Frontal cortex (tissue), 4 donors: ENCODE data around the gene ARGLU1. TPM values are rescaled to one million over a fixed set of nuclear protein-coding genes. Genes with fewer than 3 reads are reported as not detected.

Experiments used
- DNase-seq, 2 donors: peaks; one replicate each; pipeline ENCODE4 v3.0.0; 2012; ENCODE audit warnings: low spot score in 2 of 2
- FAIRE-seq: peaks from 2 replicates; lab custom pipeline; 2012; peaks lifted over from hg19 to GRCh38; lab: Jason Lieb, UNC
- total RNA-seq: library from RNA; depleted of rRNA; stranded (reverse); fragments of >200 nt; gene quantifications from one replicate; pipeline ENCODE4 v1.2.3, GENCODE V29; 2014
- donor health status: control.
- donor health status: control.
- donor health status: control.

Gene ARGLU1
- total RNA-seq, 1 donor from 2014 or later: 97.4 TPM

DNA sequence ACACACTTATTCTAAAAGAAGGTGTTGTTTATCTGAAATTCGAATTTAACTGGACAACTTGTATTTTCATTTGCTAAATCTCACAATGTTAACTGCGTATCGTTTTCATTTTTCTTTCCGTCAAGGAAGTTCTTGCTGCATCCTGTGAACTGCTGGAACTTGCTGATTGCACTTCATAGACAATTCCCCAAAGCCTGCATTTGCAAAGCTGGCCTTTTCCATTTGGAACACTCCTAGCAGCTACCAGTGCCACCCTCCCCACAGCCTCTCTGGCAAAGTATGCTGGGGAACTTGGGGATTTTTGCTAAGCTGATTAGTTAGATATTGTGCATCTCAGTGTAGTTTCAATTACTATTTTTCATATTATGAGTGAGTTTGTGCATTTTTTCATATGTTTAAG, 20.4 kb upstream of the ARGLU1 start:
- FAIRE-seq (no peak), DNase-seq (no peak)

DNA sequence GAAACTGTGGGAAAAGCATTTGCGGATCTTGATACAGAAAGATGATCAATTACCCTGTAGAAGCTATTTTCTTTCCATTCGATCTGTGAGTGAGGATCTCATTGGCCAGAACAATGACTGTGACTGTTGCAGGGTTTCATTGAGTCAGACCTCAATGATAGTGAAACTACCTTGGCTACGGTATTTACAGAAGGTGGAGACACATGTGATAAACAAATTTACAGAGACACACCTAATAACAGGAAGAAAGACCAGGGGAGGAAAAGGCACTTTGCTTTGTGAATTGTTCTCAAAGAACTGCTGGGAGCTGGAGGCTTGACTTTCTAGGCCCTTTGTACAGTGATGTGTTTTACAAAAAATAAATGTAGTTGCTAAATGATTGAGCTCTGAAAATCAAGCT, 19.9 kb upstream of the ARGLU1 start:
- DNase-seq (no peak), FAIRE-seq (no peak)

DNA sequence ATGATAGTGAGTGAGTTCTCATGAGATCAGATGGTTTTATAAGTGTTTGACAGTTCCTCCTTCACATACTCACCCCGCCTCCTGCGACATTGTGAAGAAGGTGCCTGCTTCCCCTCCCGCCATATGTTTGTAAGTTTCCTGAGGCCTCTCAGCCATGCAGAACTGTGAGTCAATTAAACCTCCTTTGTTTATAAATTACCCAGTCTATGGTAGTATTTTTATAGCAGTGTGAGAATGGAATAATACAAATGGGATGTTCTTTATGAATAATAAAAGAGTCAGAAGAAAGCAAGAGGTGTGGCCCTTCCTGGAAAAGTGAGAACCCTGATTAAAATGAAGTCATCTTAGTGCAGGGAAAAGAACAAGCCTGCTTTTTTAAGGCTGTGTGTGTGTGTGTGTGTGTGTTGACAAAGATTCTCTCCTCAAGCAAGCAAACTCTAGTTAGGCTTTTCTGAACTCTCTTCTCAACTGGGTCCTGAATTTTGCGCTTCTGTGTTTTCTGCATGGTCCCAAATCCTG, 18.8 kb upstream of the ARGLU1 start:
- DNase-seq: no peak
- no peak for FAIRE-seq

DNA sequence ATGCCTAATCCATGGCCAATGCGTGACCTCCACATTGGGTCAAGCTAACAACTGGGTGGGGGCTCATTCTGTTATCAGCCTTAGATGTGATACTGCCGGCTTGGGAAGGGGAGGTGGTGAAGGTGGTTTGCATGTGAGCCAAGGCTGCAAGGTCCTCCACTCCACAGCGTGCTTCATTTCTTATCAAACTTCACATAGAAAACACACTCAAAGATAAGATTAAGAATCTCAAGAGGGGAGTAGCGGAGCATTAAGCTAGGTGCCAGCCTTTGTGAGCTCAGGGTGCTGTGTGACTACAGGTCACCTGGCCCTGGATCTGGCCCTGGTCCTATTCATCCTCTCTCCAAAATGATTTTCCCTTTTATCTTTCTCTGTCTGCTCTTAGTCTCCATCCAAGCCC, 13.3 kb upstream of the ARGLU1 start:
- FAIRE-seq: no peak

DNA sequence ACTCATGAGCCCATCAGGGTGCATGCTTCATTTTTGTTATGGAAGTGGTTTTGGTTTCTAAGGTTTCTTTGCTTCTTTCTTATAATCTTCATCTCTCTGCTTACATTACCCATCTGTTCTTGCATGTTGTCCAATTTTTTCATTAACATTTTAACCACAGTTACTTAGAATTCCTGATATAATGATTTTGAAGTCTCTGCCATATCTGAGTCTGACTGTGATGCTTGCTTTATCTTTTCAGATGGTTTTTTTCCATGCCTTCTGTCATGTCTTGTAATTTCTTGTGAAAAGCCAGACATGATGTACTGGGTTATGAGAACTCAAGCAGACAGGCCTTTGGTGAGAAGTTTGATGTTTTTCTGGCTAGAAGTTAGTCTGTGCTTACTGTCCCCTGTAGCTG, 8.0 kb upstream of the ARGLU1 start:
- DNase-seq: no peak

More for the DNA sequence above, 13.3 kb upstream of the ARGLU1 start:
- DNase-seq: no peak

DNA sequence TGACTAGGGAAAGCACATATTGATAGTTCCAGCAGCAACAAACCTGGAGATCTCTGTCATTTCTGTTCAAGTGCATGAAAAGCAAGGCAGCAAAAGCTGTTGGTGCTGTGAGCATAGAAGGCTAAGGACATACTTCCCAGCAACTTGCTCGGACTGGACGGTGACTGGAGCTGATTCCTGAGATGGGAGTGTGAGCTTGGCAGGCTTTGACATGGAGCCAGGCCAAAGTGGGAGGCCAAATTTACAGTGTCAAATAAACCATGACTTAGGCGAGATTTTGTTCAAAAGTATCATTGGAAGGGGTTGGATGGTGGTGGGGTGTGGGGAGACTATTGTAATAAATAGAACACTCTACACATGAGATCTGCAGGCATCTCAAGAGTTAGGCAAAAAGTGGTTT, 5.9 kb upstream of the ARGLU1 start:
- FAIRE-seq (no peak), DNase-seq (no peak)

More for the DNA sequence above, 8.0 kb upstream of the ARGLU1 start:
- FAIRE-seq: no peak

DNA sequence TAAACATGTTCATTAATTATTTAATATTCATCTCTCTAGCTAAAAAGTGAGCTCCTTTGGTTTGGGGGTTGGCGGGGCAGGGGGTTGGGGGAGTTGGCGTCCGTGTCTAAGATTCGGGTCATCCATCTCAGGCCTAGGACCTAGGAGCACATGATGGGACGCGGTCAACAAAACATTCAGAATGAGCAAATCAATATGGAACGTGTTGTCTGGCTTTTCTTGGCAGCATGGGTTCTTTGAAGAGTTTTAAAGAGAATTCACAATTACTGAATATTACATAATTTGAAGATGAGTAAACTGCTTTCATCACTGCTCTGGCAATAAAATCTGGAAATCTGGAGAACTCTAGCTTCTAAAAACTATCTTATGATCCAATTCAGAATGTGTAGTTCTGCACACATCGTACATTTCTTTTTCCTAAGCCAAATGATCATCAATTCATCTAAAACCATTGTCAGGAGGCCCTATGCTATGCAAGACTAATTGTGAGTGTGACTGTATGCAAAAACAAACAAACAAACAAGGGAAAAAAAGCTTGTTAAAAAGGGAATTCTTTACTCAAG, 5.4 kb upstream of the ARGLU1 start:
- FAIRE-seq: no peak
- DNase-seq: no peak

DNA sequence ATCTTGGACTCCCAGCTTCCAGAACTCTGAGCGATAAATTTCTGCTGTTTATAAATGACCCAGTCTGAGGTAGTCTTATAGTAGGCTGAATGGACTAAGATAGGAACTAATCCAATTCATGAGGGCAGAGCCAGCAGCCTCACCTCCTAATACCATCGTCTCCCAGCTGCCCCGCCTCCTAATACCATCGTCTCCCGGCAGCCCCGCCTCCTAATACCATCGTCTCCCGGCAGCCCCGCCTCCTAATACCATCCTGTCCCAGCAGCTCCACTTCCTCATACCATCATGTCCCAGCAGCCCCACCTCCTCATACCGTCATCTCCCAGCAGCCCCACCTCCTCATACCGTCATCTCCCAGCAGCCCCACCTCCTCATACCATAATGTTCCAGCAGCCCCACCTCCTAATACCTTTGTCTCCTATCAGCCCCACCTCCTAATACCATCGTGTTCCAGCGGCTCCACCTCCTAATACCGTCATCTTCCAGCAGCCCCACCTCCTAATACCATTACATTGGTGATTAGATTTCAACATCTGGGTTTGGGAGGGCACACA, 2.4 kb upstream of the ARGLU1 start:
- DNase-seq (no peak), FAIRE-seq (no peak)

DNA sequence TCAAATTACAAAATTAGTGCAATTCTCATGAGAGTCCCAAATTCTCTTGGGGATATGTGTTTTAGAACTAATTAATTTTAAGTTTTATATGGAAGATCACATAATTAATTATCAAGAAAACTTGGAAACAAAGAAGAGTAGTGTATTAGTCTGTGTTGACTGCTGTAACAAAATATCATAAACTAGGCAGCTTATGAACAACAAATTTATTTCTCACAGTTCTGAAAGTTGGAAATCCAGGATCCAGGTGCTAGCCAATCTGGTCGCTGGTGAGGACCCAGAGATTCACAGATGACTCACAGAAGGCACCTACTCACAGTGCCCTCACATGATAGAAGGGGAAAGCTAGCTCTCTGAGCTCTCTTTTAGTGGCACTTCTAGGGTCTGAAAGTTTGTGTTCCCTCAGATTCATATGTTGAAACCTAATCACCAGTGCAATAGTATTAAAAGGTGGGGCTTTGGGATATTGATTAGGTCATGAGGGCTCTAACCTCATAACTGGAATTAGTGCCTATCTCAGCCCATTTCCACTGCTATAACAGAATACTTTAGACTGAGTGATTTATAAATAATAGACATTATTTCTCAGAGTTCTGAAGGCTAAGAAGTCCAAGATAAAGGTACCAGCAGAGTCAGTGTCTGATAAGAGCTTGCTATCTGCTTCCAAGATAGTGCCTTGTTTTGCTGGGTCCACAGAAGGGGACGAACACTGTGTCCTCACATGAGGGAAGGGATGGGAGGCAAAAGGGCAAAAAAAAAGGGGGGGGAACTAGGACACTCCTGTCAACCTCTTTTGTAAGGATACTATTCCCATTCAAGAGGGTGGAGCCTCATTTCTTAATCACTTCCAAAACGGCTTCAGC, 1.5 kb upstream of the ARGLU1 start:
- no peak for FAIRE-seq
- DNase-seq: no peak

DNA sequence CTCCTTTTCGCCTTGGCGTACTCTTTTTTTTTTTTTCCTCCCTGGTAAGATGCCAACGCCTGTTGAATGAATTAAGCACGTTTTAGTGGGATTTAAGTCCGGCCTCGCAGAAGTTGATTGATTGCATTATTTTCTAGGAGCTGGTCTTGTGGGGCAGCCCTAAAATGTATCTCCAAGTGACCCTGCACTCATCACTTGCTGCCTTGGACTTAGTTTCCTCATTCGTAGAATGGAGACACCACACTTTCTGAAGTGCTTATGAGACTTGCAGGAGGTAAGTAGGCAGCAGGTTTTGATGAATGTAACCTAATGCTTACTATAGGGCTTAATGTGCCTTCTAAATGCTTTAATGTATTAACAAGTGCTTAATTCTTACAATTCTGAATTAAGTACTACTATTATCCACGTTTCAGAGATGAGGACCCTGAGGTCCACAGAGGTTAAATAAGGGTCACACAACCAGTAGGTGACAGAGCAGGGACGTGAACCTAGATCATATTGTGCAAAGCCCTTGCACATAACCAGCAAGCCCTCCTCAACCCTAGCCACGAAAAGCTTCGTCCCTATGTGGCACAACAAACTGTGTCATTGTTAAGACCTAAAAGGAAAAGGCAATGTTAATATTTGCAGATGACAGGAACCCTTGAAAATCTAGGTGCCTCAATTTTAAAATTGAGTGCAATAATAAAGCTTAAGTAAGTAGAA, 514 bp upstream of the ARGLU1 start:
- no peak for DNase-seq
- no peak for FAIRE-seq

DNA sequence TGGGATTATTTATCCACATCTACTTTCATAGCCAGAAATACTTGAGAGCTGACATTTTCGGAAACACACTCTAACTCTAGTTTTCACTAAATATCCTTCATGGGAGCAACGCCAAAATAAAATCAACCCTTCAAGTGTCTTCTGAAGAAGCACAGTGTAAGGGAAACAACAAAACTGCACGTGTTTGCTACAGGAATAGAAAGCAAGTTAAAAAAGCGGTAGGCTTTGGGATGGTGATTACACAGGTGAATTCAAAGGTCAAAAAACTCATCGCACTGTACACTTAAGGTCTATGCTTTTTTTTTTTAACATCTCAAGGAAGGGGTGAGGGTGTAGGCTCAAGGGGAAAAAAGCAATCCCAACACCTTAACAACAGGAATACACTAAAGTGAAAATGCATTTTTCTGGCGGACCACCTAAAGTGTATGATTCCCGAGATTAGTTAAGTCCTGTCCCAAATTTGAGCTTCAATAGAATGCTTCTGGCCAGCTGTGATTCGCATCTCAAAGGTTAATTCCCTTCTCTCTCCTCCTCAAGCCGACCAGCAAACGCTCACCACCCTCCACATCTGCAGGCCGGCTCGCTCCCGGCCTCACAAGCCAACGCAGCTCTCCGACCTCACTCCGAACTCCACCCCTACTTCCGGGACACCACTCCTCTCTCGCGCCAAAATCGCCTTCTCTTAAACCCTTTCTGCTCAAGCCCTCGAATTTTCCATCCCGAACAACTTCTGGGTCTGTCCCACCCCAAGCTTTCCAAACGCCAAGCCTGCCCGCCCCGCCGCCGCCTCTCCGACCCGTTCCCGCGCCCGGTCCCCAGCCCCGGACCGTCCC, 1.1 kb downstream of the ARGLU1 start:
- DNase-seq: peak; percentile 38 to 52
- FAIRE-seq: no peak

DNA sequence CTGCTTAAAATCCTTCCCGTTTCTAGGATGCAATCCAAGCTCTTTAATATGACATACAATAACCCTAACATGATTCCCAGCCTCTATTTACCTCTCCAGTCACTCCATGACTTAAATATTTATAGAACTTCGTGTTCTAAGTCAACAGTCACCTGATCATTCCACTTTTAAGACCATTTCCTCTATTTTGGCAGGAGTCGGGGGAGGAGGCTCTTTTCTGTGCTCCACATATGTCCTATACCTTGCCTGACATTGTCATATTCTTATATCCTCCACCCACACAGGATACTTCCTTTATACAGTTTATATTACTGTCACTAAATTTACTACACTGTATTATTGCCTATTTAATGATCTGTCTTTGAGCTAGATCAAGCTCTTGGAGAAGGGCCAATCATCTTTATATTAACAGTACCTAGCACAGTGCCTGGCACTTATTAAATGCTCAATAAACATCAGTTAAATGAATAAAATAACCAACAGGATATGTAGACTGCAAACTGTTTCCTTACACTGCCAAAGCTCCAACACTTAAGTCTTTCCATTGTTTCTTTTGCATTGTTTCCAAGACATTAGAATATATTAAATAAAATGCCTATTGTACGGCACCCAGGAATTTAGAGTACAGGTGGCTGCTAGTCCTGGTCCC, 2.7 kb downstream of the ARGLU1 start:
- FAIRE-seq: no peak

DNA sequence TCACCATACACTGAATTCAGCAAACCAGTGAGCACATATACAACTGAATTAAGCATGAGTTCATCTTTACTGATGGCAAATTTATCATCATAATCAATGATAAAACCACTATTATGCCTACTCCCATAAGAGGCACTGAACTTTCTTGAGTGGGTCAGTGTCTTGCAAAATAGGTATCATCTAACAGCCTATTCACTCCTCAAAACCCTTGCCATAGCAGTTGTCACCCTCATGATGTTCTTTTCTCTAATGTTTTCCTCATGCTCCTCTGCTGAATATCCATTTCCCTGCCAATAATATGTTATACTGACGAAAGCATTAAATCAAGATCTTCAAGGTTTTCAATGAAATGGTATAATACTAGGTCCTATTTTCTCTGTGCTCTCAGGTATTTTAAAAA, 5.6 kb downstream of the ARGLU1 start:
- DNase-seq (no peak), FAIRE-seq (no peak)

More for the DNA sequence above, 2.7 kb downstream of the ARGLU1 start:
- no peak for DNase-seq

DNA sequence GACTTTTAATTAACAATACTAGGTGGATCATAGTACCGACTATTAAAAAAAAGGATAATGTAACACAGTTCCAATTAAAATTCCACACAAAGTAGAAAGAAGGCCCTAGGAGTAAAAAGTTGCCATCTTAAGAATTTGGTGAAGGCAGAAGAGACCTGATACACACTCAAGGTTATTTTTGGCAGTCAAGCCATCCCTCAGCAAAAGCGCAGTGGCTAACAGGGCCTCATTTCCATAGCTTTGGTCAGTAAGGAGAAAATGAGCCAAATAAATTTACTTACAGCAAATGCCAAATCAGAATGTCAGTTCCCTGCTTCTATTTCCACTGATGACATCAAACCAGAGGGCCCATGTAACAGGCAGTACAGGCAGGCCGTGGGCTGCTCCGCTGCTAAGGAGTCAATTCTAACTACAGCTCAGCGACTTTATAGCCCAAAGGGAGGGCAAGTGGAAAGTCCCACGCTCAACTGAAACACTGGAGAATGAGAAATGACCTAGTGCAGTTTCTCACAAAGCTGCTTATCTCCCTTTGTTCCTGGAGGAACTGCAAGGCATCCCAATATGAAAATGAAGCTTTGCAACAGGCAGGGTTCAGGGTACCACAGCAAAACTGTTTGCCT, 6.3 kb downstream of the ARGLU1 start:
- FAIRE-seq: no peak
- DNase-seq: no peak

DNA sequence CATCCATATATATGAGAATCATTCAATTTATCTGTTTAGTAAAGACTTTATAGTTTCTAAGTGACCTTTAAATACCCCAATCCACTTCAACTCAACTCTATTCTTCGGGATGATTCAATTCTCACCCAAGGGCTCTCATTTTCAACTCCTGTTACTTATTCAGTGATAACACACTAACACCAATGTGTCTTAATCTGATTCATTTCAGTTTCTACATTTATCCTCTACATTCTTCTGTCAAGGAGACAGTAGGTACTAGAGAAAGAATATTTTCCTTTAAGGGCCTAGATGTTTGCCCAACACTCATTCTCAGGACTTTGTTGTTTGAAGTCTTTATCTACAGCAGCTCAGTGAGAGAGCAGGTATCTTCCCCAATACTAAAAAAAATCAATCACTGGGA, 7.1 kb downstream of the ARGLU1 start:
- FAIRE-seq (no peak), DNase-seq (no peak)

DNA sequence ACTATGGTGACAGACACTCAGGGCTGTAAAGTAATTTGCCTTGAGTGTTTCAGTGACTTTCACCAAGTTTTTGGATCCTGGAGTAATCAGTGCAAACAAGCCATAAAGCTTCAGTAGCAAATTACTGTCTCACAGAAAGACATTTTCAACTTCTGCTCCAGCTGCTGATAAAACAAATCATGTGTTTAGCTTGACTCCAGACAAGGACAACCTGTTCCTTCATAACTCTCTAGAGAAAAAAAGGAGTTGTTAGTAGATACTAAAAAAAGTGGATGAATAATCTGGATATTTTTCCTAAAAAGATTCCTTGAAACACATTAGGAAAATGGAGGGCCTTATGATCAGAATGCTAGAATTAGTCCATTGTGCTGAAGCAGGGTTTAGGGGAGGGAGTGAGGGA, 9.4 kb downstream of the ARGLU1 start:
- no peak for FAIRE-seq
- DNase-seq: no peak

DNA sequence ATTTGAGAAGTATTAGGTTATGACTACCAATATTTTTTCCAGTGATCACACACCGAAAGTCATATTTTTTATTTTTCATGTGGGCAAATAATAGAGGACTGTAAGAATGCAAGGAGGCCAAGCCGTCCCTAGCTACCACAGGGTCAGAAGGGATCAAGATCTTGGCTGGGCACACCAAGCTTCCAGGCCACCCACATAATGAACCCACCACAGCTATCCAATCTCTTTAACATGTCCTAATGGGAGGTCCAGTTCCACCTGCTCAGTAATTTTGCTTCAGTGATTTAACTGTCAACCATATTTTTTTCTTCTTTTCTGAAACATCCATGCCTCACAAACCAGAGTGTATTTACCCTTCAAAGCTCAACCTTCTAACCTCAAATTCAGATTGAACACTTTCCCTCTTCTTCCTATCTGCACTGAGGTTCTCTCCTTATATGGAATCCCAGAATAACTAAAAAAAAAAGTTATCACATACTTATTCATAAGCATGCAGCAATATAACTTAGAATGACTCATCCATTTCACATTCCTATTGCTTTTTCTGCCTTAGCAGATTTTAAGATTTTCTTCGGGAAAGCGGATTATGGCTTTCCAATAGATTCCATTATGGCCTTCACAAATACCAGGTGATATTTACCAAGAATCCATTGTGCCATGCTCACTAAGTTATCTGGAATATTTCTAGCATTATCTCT, 12.2 kb downstream of the ARGLU1 start:
- FAIRE-seq: no peak

DNA sequence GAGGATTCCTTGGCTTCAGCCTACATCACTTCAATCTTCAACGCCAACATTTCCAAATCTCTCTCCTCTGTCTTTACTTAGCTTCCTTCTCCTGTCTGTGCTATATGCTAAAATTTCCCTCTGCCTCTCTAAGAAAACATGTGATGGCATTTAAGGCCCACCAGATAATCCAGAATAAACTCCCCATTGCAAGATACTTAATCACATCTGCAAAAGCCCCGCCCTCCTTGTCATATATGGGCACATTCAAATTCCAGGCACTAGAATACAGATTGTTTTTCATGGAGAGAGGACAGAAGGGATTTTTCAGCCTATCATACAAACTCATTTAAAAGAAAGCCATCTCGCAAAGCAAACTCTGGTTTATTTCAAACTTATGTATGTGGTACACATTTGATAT, 16.2 kb downstream of the ARGLU1 start:
- FAIRE-seq (no peak), DNase-seq (no peak)

More for the DNA sequence above, 12.2 kb downstream of the ARGLU1 start:
- no peak for DNase-seq
